HG03135 (cell line): ENCODE results near the gene TXLNB.
"Not testable (repeated sequence)": the region's sequence is repeated elsewhere in the genome, so short reads cannot be mapped to it uniquely, and the experiment has no call there.

Experiments used
- ATAC-seq: cut with Tn5 transposase; IDR thresholded peaks from one replicate; pipeline ENCODE4 v1.9.1; 2021; ENCODE audit warnings: mild to moderate bottlenecking, moderate library complexity; ENCODE audit not compliant: unreplicated experiment

The TXLNB gene

GRCh38 chr6:139313229-139313628 lies 21.4 kb upstream of the TXLNB start:
- ATAC-seq = no peak

GRCh38 chr6:139311831-139312230 lies 20.0 kb upstream of the TXLNB start:
- no peak for ATAC-seq

- no peak for ATAC-seq
These were observed 17.3 kb upstream of the TXLNB start for GRCh38 chr6:139308936-139309603.

GRCh38 chr6:139308286-139308916 lies 16.6 kb upstream of the TXLNB start:
- peak; percentile 75 for ATAC-seq

- ATAC-seq = no peak
These were observed 14.6 kb upstream of the TXLNB start for GRCh38 chr6:139306291-139306981.

GRCh38 chr6:139303185-139303584 lies 11.4 kb upstream of the TXLNB start:
- ATAC-seq = no peak

- ATAC-seq = no peak
These were observed 6.1 kb upstream of the TXLNB start for GRCh38 chr6:139297921-139298320.

- ATAC-seq = no peak
These were observed 5.1 kb upstream of the TXLNB start for GRCh38 chr6:139296927-139297326.

GRCh38 chr6:139295901-139296300 lies 4.1 kb upstream of the TXLNB start:
- no peak for ATAC-seq

GRCh38 chr6:139294090-139294489 lies 2.3 kb upstream of the TXLNB start:
- ATAC-seq = no peak

GRCh38 chr6:139293230-139293629 lies 1.4 kb upstream of the TXLNB start:
- ATAC-seq = not testable (repeated sequence)

- ATAC-seq = peak; percentile 80
These were observed 949 bp downstream of the TXLNB start for GRCh38 chr6:139290787-139291311.

- ATAC-seq = no peak
These were observed 2.6 kb downstream of the TXLNB start for GRCh38 chr6:139289233-139289632.

- ATAC-seq = no peak
These were observed 3.2 kb downstream of the TXLNB start for GRCh38 chr6:139288496-139289040.

GRCh38 chr6:139287868-139288267 lies 3.9 kb downstream of the TXLNB start:
- ATAC-seq = no peak

GRCh38 chr6:139286438-139286837 lies 5.4 kb downstream of the TXLNB start:
- not testable (repeated sequence) for ATAC-seq

GRCh38 chr6:139285590-139285989 lies 6.2 kb downstream of the TXLNB start:
- ATAC-seq = no peak

GRCh38 chr6:139284789-139285188 lies 7.0 kb downstream of the TXLNB start:
- no peak for ATAC-seq

GRCh38 chr6:139282684-139283083 lies 9.1 kb downstream of the TXLNB start:
- ATAC-seq = no peak

GRCh38 chr6:139278190-139278589 lies 13.6 kb downstream of the TXLNB start:
- ATAC-seq = no peak

GRCh38 chr6:139277587-139277986 lies 14.2 kb downstream of the TXLNB start:
- ATAC-seq = no peak

- no peak for ATAC-seq
These were observed 14.6 kb downstream of the TXLNB start for GRCh38 chr6:139277161-139277560.
